Activated naive CD4-positive, alpha-beta T cell (primary cell): Measurements from ENCODE around the gene TNPO3.
"Not testable (repeated sequence)": the region's sequence is repeated elsewhere in the genome, so short reads cannot be mapped to it uniquely, and the experiment has no call there.

ENCODE experiments used
- DNase-seq, 4 experiments: peaks; one replicate each; lab custom pipeline; 2025; lab: John Stamatoyannopoulos, UW

TNPO3 gene

DNA sequence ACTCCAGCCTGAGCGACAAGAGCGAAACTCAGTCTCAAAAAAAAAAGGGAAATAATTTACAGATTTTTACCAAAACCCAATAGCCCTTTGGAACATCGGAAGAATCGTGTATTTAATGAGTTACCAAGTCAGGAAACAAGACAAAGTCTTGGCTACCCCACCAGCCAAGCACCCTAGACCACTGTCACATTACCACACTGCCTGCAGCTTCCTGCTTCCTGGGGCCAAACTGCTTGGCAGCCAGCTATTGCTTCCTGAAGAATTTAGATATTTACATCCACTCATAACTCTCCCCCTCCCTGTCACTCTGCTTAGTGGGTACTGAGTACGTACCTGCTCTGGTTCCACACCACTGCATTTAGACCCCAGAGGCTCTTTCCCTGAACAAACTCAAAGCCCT is 14.1 kb upstream of the TNPO3 start:
- DNase-seq = no peak

DNA sequence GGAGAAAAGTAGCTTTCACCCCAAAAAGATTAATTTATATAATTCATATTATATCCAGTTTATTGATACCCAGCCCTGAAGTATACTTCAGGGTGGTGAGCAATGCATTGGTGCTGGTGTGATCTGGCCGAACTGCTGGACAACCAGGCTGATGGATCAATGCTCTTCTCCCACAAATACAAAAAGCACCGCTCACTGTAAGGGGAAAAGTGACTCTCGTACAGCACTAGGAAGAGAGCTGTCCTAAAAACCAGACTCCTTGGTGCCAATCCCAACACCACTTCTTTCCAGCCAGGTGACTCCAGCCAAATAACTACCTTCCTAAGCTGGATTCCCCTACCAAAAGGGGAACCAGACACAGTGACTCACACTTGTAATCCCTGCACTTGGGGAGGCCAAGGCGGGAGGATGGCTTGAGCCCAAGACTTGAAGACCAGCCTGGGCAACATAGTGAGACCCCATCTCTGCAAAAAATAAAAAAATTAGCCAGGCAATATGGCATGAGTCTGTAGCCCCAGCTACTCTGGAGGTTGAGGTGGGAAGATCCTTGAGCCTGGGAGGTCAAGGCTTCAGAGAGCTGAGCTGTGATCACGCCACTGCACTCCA is 13.1 kb upstream of the TNPO3 start:
- no peak for DNase-seq

DNA sequence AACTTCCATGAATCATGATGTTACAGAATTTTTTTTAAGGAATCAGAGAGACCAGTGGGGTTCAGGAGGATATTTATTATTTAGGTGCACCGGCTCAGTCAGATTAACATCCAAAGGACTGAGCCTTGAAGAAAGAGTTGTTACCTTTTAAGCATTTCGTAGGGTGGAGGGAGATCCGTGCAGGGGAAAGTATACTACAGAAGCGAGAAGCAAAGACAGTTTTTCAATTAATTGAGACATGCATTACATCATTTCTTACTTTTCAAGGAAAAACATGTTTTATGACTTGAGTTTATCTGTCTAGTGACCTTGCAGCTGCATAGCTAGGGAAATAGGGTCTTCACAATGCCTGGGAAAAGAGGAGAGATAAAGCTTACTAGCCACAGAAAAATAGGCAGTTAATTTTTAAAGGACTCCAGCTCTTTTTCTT is 12.2 kb upstream of the TNPO3 start:
- DNase-seq = not testable (repeated sequence)

DNA sequence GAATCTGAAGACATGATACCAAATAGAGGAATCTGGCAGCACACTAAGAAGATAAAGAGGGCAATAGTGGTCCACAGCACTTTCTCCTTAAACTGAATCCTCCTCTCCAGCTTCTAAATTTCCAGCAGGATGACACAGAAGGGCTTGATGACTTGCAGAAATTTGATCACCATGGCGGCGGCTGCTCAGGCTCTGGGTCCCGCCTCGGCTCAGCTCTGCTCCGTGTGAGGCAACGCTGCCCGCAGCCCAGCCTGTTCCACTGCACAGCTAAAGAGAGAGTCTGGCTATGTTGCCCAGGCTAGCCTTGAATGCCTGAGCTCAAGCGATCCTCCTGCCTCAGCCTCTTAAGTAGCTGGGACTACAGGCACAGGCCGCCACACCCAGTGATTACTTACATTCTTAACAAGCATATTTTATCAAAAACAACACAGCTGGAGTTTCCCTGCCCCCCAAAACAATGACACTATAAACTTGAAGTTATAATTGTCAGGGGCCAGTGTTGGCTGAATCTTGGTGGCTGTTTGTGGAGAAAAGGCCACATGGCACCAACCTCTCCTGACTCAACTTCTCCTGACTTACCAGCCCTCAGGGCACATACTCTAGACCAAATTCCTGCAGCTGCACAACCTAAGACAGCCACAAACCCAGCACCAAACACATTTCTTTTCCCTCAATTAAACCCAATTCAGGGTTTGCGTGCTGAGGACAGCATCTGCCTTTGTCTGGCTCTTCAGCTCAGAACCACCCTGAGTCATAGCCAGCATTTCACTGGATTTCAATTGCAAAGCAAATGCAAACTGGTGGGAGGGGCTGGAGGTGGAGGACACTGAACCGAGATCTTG is 11.6 kb upstream of the TNPO3 start:
- DNase-seq = no peak

DNA sequence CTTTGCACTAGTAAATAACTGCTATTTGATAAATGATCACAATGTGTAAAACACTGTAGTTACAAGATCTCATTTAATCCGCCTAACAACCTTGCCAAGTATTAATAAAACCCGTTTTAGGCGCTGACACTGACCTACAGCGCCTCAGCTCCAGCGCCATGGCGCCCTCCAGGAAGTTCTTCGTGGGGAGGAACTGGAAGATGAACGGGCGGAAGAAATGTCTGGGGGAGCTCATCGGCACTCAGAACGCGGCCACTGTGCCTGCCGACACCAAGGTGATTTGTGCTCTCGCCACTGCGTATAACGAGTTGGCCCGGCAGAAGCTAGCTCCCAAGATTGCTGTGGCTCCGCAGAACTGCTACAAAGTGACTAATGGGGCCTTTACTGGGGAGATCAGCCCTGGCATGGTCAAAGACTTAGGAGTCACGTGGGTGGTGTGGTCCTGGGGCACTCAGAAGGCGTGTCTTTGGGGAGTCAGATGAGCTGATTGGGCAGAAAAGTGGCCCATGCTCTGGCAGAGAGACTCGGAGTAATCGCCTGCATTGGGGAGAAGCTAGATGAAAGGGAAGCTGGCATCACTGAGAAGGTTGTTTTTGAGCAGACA is 1.1 kb upstream of the TNPO3 start:
- no peak for DNase-seq

DNA sequence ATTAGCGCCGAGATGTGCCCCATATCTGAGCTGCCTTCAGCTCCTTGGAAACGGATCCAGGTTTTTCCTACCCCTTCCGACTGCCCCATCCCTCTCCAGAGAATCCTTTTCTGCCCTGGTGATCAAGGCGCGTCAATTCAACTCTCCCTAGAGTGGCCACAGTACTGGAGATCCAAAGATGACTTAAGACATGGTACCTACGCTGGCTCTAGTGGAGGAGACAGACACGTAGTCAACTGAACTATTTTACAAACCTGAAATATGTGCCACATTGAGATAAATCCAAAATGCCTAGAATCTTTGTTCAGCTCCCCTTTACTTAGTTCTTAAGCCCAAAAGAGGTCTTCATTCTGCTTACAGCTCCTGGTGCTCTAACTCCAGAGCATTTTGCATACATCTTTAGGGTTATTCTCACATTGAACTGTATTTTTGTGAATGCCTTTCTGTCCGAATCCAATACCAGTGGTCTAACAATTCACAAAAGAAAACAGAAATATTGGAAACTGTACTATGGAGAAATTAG is 444 bp upstream of the TNPO3 start:
- no peak for DNase-seq

DNA sequence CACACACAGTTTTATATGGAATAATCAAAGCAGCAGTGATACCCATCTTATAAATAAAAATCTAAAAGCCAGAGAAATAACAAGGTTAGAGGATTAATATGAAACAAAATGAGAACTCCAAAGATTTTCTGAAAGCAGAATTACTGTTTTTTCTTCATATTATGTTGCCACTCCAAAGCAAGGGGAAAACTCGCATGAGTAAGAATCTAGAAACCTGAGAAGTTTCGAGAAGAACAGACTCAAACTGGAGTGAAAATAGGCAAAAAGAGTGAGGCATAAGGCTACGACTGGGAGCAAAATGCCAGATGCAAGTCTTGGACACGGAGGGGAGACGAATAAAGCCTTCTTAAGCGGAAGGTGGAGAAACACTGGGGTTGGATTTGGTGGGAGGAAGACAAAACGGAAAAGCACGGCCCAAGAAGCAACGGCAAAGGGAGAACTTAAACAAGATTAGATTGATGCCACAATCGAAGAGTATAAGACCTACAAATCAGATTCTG is 923 bp downstream of the TNPO3 start:
- no peak for DNase-seq

DNA sequence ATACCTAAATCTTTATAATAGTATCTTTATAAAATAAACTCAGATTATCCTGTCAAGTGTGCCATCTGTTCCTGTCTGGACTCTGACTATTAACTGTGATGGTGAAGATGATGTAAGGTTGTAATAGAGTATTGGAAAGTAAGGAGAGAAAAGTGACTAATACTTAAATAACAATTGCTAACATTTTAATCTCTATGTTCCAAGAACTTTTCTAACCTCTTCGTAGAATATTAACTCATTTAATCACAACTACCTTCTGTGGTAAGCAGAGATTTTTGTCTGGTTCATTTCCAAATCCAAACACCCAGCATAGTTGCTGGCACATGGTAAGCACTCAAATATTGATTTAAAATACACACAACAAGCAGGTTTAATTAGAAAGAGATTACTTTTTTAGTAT is 2.5 kb downstream of the TNPO3 start:
- no peak for DNase-seq

DNA sequence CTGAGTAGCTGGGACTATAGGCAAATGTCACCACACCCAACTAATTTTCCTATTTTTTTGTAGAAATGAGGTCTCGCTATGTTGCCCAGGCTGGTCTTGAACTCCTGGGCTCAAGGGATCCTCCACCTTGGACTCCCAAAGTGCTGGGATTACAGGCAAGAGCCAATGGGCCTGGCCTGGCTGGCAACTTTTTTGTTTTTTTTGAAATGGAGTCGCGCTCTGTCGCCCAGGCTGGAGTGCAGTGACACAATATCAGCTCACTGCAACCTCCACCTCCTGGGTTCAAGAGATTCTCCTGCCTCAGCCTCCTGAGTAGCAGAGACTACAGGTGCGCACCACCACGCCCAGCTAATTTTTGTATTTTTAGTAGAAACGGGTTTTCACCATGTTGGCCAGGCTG is 3.5 kb downstream of the TNPO3 start:
- not testable (repeated sequence) for DNase-seq

DNA sequence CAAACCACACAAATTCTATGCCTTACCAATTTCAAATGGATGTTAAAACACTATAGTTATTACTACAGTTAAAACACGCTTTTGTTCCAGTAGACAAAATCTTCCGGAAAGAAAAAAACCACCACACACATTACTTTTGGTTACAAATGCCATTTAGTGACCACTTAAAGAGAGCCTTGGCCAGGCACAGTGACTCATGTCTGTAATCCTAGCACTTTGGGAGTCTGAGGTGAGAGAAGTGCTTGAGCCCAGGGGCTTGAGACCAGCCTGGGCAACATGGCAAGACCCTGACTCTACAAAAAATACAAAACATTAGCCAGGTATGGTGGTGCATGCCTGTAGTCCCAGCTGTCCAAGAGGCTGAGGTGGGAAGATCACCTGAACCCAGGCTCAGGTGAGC is 7.2 kb downstream of the TNPO3 start:
- no peak for DNase-seq

DNA sequence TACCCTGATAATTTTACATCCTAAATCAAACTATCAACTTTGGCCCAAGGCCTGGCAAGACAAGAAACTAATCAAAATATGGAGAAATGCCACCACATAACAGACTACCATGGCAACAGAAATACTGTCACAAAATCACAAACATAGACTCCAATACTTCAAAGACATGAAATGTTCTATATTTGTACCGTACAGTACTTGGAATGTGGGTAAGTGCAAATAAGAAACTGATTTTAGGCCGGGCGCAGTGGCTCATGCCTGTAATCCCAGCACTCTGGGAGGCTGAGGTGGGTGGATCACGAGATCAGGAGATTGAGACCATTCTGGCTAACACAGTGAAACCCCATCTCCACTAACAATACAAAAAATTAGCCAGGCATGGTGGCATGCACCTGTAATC is 9.2 kb downstream of the TNPO3 start:
- DNase-seq = no peak

DNA sequence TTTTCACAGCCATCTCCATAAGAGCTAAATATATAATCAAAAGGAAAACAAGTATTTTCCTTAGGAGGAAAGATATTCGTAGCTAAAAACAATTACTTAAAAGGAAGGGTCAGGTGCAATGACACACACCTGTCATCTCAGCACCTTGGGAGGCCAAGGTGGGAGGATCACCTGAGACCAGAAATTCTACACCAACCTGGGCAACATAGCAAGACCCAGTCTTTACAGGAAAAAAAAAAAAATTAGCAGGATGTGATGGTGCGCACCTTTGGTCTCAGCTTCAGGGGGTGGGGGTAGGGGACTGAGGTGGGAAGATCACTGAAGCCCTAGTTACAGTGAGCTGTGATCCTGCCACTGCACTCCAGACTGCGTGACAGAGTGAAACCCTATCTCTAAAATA is 11.9 kb downstream of the TNPO3 start:
- DNase-seq = no peak

DNA sequence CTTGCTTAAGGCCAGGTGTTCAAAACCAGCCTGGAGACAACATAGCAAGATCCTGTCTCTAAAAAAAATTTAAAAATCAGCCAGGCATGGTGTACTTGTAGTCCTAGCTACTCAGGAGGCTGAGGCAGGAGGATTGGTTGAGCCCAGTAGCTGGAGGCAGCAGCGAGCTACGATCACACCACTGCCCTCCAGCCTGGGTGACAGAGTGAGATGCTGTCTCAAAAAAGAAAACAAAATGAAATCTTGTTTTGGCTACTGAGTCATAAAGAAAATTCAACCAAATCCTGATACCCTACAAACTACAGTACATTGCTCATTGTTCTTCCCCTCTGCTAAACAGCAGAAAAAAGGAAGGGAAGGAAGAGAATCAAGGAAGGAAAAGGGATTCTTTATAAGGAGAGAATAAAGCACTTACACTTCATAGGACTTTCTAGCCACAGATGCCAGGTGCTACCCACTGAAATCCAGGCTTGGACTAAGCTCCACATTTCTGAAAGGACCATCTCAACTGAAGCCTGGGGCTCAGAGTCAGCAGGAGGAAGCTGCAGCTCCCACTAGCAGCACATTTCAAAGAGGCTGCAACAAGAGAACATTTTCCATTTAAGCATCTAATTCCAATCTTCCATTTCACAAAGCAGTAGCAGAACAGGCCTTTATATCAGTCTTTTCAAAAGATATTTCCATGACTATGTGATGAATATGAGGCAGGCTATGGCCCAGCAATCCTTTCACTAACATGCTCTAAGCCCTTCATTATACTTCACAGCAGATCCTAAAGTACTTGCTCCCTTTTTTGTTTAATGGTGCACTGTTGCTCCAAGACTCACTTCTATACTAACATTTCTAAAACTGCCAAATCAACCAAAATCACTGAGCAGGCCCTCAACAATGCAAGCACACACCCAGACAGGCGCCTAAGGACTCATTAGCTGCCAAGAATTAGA is 13.5 kb downstream of the TNPO3 start:
- no peak for DNase-seq

DNA sequence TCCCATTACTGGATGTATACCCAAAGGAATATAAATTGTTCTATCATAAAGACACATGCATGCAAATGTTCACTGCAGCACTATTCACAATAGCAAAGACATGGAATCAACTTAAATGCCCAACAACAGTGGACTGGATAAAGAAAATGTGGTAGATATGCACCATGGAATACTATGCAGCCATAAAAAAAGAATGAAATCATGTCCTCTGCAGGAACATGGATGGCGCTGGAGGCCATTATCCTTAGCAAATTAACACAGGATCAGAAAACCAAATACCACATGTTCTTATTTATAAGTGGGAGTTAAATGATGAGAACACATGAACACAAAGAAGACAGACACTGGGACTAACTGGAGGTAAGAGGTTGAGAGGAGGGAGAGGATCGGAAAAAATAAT is 16.4 kb downstream of the TNPO3 start:
- DNase-seq = not testable (repeated sequence)

DNA sequence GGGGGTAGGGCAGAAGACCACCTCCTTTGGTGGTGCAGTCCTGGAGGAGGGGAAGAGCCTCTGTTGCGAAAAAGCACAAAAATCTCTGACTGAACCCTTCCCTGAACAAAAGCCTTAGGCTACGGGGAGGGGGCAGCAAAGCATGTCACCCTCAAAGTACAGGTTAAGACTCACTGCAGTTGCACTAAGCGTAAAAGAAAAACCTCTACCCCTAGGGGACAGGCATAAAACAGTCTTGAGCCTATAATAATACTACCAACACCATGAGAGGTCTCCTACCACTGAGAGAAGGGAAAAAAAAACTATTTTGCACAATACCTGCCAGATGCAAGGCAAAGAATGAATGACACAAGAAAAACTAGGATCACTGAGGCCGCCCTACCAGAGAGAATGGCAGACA is 17.3 kb downstream of the TNPO3 start:
- no peak for DNase-seq

DNA sequence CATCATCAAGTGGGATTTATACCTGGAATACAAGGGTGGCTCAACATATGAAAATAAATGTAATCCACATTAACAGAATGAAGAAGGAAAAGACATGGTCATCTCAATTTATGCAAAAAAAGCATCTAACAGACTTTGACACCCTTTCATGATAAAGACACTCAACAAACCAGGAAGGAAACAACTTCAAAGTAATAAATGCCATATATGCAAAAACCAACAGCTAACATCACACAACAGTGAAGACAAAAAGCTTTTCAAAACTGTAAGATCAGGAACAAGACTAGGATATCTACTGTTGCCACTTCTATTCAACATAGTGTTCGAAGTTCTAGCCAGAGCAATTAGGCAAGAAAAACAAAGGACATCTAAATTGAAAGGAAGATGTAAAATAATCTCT is 22.9 kb downstream of the TNPO3 start:
- DNase-seq = no peak

DNA sequence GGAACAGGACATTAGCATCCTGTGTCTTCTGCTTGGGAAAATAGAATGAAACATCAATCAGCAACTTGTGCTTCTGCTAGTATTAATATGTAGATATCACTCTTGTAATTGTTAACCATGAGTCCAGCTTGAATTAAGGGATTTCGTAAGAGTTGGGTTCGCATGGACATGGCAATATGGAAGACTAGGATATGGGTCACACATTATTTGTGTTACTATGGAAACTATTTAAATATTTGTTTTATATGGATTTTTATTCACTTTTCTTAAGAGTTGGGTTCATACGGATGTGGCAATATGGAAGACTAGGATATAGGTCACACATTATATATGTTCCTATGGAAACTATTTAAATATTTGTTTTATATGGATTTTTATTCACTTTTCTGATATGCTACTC is 24.5 kb downstream of the TNPO3 start:
- DNase-seq = no peak

DNA sequence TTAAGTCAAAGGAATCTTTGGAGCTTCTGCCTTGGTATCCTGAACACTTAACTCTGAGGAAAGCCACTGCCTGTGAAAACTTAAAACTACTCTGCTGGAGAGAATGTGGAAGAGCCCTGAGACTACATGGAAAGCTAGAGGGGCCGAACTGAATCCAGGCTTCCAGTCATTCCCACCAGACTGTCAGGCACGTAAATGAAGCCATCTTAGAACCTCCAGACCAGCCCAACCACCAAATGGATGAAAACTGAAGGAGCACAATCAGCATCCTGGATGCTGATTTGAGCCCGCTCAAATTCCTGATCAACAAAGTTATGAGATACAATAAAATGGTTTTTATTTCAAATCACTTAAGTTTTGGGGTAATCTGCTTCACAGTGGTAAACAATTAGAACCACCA is 30.8 kb downstream of the TNPO3 start:
- no peak for DNase-seq

DNA sequence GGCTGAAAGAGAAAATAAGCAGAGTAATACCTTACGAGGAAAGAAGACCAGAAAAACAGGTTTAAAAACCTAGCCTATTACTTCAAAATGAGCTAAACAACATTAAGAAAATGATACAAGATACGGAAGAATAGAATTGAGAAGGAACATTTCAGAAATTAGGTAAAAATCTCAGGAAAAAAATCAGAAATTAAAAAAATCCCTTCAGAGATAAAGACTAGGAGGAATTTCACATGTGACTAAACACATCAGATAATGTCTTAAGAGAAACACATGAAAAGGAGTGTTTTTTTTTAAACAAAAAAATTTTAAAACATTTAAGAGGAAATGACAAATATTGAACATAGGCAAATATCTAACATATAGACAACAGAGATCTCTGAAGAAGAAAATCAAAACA is 33.3 kb downstream of the TNPO3 start:
- no peak for DNase-seq

DNA sequence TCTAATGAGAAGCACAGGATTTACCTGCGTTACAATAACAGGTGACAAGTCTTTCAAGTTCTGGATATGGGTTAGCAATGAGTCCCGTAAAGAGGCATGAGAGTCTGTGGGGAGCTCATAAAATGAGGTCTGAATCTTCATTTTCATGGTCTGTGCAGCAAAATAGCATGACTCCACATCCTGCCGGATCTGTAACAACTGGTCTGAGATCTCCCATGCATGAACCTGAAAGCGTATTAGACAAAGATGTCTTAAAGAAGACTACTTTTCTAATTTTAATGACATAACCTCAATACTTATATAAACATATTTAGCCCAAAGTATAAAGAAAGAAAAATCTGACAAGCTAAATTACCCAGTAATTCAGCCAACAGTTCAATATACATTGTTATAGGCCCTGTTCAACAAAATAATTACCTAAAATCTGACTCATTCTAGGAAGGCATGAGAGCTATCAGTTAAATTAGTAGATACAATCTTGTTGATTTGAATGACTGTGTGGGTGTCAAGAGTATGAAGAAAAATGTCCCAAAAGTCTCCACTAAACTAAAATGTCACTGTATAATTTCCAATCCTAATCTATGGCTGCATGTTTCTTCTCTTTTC is 36.9 kb downstream of the TNPO3 start:
- no peak for DNase-seq

DNA sequence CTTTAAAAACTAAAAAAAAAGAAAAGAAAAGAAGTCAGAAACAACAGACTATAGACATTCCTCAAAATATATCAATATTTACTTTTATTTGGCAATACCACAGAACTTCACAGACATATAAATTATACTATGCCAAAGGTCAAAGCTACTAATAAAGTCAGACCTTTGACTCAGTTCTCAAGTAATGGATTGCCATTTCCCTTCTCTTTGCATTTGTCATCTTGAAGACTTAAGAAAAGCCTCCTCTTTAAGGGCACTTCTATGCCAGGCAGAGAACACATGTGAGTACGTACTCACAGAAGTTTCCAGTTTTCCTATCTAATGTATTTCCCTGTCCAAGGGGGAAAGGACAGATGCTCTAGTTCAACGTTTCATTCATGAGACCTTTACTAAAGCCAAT is 37.6 kb downstream of the TNPO3 start:
- no peak for DNase-seq
